Bronchial epithelial cell (primary cell): ENCODE measurements around the gene RGSL1. TPM values are rescaled to one million over a fixed set of nuclear protein-coding genes. Genes with fewer than 3 reads are reported as not detected.

Experiments used
- DNase-seq: peaks from one replicate; pipeline ENCODE4 v3.0.0-alpha.2; 2010; ENCODE audit warnings: low read depth
- FAIRE-seq: peaks from 2 replicates; lab custom pipeline; 2011; peaks lifted over from hg19 to GRCh38; lab: Jason Lieb, UNC
- H3K27me3 ChIP-seq: 2 replicates; pipeline ENCODE4 v1.5.1; 2011; ENCODE audit warnings: low read length; ENCODE audit not compliant: control insufficient read depth, insufficient read depth
- H3K36me3 ChIP-seq: 2 replicates; pipeline ENCODE4 v1.5.1; 2011; ENCODE audit warnings: low read length; ENCODE audit not compliant: control insufficient read depth, insufficient read depth
- H3K4me3 ChIP-seq: 2 replicates; pipeline ENCODE4 v1.5.1; 2011; ENCODE audit warnings: mild to moderate bottlenecking, low read depth, low read length, control low read depth
- total RNA-seq: library from RNA; depleted of rRNA; stranded (reverse); fragments of >200 nt; gene quantifications from 2 replicates; pipeline ENCODE4 v1.2.1, GENCODE V29; 2014
- TF ChIP-seq, protein P1 (sequence below): IDR thresholded peaks from 2 replicates; pipeline ENCODE4 v1.5.1; 2011; ENCODE audit warnings: mild to moderate bottlenecking, moderate library complexity, low read length, control low read depth, inconsistent platforms; ENCODE audit not compliant: insufficient read depth, severe bottlenecking

The RGSL1 gene
- total RNA-seq, 1 donor from 2014 or later = not detected

DNA sequence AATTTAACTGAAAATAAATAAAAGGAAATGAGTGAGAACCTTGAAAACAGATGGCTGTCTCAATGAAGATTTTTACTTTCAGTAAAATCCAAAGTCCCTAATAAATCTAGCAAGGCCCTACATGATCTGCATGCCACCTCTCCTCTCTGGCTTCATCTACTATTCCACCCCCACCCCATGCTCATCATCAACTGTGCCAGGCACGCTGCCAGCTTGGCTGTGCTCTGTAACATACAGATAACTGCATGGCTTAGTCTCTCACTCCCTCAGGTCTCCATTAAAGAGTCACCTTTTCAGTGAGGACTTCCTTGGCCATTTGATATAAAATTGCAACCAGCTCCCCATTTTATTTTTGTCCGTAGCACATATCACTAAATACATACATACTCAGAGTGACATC is 26.7 kb downstream of the RGSL1 start:
- no peaks in the 10 kb centered on the region for H3K27me3 ChIP-seq
- H3K36me3 ChIP-seq = no peaks in the 10 kb centered on the region
- DNase-seq (no peak), FAIRE-seq (no peak)
- no peak overlapping the region for H3K4me3 ChIP-seq
- TF ChIP-seq, protein P1, sequence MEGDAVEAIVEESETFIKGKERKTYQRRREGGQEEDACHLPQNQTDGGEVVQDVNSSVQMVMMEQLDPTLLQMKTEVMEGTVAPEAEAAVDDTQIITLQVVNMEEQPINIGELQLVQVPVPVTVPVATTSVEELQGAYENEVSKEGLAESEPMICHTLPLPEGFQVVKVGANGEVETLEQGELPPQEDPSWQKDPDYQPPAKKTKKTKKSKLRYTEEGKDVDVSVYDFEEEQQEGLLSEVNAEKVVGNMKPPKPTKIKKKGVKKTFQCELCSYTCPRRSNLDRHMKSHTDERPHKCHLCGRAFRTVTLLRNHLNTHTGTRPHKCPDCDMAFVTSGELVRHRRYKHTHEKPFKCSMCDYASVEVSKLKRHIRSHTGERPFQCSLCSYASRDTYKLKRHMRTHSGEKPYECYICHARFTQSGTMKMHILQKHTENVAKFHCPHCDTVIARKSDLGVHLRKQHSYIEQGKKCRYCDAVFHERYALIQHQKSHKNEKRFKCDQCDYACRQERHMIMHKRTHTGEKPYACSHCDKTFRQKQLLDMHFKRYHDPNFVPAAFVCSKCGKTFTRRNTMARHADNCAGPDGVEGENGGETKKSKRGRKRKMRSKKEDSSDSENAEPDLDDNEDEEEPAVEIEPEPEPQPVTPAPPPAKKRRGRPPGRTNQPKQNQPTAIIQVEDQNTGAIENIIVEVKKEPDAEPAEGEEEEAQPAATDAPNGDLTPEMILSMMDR = no peak

DNA sequence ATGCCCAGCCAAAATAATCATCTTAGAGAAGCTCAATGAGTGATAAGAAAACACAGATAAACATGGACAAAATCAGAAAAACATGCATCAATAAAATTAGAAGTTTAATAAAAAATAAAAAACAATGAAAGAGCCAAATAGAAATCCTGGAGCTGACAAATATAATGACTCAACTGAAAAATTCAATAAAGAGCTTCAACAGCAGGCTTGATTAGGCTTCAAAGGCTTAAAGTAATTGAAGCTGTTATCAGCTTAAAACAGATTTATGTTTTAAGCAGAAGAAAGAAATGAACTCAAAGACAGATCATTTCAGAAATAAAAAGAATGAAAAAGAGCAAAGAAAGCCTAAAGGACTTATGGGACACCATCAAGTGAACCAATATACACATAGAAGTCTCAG is 28.3 kb downstream of the RGSL1 start:
- TF ChIP-seq, protein P1 = no peak
- Histone ChIP-seq H3K36me3 (no peaks in the 10 kb centered on the region), H3K4me3 (no peak overlapping the region), H3K27me3 (no peaks in the 10 kb centered on the region)
- DNase-seq = no peak
- FAIRE-seq = no peak

DNA sequence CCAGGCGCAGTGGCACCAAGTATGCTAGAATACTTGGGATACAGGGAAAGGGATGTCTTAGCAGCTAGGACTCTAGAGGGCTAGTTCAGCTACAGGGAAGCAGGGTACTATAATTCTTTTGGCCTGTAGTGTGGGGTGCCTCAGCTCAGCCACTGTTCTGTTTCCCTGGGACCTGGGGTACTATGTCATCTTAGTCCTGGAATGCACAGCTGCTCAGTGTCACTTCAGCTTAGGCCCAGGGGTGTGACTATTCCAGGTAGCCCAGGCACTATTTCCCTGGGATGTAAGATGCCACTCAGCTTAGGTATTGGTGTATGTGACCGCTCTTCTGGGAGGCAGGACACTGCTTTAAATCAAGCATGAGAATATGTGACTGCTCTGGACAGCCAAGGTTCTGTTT is 34.1 kb downstream of the RGSL1 start:
- H3K27me3 ChIP-seq = no peaks in the 10 kb centered on the region
- FAIRE-seq (peak; percentile 62), DNase-seq (no peak)
- H3K4me3 ChIP-seq = no peak overlapping the region
- TF ChIP-seq, protein P1 = no peak
- no peaks in the 10 kb centered on the region for H3K36me3 ChIP-seq

DNA sequence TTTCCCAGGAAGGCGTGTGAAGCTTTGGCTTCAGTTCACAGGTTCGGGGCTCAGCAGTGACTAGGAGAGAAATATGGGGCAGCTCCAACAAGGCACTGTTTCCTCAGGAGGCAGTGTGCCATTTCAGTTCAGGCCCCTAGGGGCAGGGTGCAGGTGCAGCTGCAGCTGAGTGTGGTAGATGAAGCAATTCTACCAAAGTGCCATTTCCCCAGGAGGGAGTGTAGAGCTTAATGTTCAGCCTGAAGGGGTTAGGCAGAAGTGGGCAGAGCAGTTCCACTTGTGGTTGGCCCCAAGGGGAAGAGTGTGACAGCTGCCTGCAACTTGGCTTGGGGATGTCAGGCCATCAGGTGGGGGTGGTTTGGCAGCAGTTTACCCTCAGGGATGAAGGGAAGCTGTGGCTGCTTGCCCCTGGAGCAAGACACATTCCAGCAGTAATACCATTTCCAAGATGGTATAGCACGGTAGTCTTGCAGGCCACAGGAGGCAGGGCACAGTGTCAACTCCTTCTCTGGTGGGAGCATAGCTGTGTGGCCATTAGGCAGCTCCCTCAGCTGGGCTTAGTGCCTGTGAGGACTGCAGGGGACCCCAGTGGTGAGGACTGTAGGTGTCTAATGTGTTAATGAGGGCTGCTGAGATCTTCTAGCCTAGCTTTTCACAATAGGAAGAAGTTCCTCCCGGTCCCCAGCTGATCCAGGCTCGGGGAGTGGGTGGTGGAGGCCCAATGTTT is 34.7 kb downstream of the RGSL1 start:
- Histone ChIP-seq H3K4me3 (no peak overlapping the region), H3K27me3 (no peaks in the 10 kb centered on the region), H3K36me3 (no peaks in the 10 kb centered on the region)
- FAIRE-seq (no peak), DNase-seq (peak; percentile 11)
- TF ChIP-seq, protein P1 = peak; percentile 56

DNA sequence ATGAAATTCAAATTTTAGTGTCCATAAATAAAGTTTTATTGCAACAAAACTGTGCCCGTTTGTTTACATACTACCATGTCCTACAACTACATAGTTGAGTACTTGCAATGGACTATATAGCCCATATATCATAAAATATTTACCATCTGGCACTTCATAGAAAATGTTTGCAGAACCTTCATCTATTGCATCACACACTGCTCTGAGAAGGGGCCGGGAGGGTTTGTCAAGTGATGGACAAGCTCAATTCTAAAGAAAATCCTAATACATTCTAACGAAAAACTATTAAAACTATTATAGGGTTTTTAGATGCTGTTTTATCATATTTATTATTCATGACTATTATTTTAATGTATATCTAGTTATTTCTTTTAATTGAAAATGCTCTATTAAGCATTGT is 35.9 kb downstream of the RGSL1 start:
- no peak for FAIRE-seq

More for the DNA sequence above, 35.9 kb downstream of the RGSL1 start:
- no peak for DNase-seq
- TF ChIP-seq, protein P1 = no peak
- no peaks in the 10 kb centered on the region for H3K36me3 ChIP-seq
- no peaks in the 10 kb centered on the region for H3K27me3 ChIP-seq
- no peak overlapping the region for H3K4me3 ChIP-seq
